Astrocyte (in vitro differentiated cells and primary cell): ENCODE measurements around the gene EXOC4.

Experiments used
- CTCF ChIP-seq: IDR thresholded peaks from 2 replicates; pipeline ENCODE4 v1.5.1; 2011; ENCODE audit warnings: low read depth, mild to moderate bottlenecking, inconsistent platforms, low read length, moderate library complexity; ENCODE audit not compliant: insufficient read depth
- EZH2 ChIP-seq: IDR thresholded peaks from 2 replicates; pipeline ENCODE4 v1.6.1; 2012; ENCODE audit warnings: mild to moderate bottlenecking, low read length, inconsistent platforms; ENCODE audit not compliant: insufficient read depth

DNA sequence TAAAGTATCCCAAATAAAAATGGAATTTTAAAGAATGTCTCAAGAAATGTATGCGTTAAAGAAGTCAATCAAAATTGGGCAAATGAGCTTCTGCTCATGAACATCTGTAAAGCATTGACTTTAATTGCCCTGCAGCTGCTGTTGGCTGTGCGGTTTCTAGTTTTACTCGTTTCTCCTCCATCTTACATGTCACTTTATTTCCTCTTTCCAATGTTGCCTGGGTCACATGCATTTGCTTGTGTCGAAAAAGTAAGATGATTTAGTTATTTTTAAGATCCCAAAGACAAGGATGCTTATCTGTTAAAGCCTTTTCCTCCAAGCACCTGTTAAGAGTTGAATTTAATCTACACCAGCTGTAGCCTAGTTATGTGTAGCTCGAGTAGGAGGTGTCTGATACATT, 310.4 kb downstream of the EXOC4 start:
- TF ChIP-seq CTCF, result no peak
- TF ChIP-seq EZH2, result no peak
